Measurements from ENCODE around the gene RPRD1B.

GRCh38 chr20:38063911-38064530 is 30.5 kb downstream of the RPRD1B start:
- TF ChIP-seq, protein P1, sequence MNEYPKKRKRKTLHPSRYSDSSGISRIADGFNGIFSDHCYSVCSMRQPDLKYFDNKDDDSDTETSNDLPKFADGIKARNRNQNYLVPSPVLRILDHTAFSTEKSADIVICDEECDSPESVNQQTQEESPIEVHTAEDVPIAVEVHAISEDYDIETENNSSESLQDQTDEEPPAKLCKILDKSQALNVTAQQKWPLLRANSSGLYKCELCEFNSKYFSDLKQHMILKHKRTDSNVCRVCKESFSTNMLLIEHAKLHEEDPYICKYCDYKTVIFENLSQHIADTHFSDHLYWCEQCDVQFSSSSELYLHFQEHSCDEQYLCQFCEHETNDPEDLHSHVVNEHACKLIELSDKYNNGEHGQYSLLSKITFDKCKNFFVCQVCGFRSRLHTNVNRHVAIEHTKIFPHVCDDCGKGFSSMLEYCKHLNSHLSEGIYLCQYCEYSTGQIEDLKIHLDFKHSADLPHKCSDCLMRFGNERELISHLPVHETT (CRISPR knock-in tag; conservative IDR thresholded peaks at IDR 0.05), result no peak
- TF ChIP-seq NFE2L1 (CRISPR knock-in tag; IDR thresholded peaks at IDR 0.05; ENCODE audit: borderline replicate concordance), result no peak
- TF ChIP-seq HNRNPL (IDR thresholded peaks at IDR 0.05; ENCODE audit: low read depth, low read length), result no peak
- TF ChIP-seq ZNF850 (CRISPR knock-in tag; conservative IDR thresholded peaks at IDR 0.05), result no peak
- no peak for TF ChIP-seq POLR2A (IDR thresholded peaks at IDR 0.05; ENCODE audit: insufficient read depth in 1 of 2, low read depth in 2 of 2, low read length in 2 of 2)
- TF ChIP-seq ZNF24 (IDR thresholded peaks at IDR 0.05), result no peak
